Astrocyte of the cerebellum (primary cell): ENCODE measurements around the gene ZSWIM2.
"Not testable (repeated sequence)": the region's sequence is repeated elsewhere in the genome, so short reads cannot be mapped to it uniquely, and the experiment has no call there.

Source experiments
- DNase-seq: peaks from one replicate; pipeline ENCODE4 v3.0.0-alpha.2; 2011; ENCODE audit warnings: low read depth
- H3K4me3 ChIP-seq: 2 replicates; pipeline ENCODE4 v1.5.1; 2011; ENCODE audit warnings: mild to moderate bottlenecking, low read depth, low read length, moderate library complexity
- in situ Hi-C: cut with HindIII; loops from 2 replicates; pipeline ENCODE4 v1.10.0; 2017; ENCODE audit warnings: low sequenced_read_pairs
- TF ChIP-seq, protein P1 (sequence below): IDR thresholded peaks from 2 replicates; pipeline ENCODE4 v1.5.1; 2012; ENCODE audit warnings: low read length, low read depth, moderate library complexity, mild to moderate bottlenecking; ENCODE audit errors: missing control alignments

ZSWIM2 gene

DNA sequence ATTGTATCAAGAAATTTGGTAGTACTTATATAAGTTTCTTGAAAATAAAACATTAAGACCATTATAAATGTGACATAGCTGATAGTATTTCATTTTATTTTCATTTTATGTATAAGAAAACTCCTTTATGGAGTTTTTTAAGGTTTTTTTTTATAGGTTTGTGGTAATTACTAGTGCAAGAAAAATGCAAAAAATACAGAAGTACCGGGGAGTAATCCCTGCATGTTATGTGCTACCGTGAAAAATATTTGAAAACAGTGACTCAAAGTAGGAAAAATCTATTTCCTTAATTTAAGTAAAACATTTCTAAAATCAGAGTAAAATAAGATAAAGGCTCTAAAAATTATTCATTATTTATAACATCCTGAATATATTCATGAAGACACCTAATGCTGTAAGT lies 21.6 kb downstream of the ZSWIM2 start:
- in situ Hi-C loops = no loop called here
- H3K4me3 ChIP-seq = no peak overlapping the region
- TF ChIP-seq, protein P1, sequence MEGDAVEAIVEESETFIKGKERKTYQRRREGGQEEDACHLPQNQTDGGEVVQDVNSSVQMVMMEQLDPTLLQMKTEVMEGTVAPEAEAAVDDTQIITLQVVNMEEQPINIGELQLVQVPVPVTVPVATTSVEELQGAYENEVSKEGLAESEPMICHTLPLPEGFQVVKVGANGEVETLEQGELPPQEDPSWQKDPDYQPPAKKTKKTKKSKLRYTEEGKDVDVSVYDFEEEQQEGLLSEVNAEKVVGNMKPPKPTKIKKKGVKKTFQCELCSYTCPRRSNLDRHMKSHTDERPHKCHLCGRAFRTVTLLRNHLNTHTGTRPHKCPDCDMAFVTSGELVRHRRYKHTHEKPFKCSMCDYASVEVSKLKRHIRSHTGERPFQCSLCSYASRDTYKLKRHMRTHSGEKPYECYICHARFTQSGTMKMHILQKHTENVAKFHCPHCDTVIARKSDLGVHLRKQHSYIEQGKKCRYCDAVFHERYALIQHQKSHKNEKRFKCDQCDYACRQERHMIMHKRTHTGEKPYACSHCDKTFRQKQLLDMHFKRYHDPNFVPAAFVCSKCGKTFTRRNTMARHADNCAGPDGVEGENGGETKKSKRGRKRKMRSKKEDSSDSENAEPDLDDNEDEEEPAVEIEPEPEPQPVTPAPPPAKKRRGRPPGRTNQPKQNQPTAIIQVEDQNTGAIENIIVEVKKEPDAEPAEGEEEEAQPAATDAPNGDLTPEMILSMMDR = no peak
- DNase-seq = peak; percentile 15

DNA sequence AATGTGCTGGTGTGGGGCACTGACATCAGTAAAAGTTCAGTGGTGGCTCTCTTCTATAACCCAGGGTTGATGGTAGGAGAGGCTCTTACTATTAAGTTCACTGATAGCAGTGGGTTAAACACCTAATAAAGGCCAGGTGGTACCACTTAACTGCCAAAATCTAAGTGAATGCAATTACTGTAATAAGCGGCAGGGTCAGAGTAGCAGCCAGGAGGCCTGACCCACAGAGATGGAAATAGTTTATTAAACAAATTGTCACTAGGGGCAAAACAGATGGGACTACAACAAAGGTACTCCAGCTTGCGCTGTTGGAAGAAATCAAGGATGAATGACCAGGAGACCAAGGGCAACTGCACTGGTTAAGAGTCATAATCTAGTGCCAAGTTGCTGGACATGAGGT lies 26.6 kb downstream of the ZSWIM2 start:
- in situ Hi-C loops = no loop called here

DNA sequence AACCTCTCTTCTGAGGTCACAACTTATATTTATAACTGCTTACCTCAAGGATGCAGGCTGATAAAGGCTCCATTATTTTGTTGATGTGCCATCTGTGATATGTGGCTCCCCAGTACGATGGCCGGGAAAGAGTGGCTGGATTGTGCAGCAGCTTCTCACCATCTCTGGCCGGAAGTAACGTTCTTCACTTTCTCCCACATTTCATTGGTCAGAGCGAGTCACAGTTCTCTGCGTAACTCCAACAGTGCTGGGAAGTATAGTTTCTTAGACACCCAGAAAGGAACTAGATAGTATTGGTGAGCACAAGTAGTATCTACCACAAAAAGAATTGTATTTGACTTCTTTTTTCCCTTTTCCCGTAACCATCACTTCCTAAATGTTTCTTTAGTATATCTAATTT lies 28.7 kb downstream of the ZSWIM2 start:
- no peak for DNase-seq
- no peak overlapping the region for H3K4me3 ChIP-seq
- TF ChIP-seq, protein P1 = no peak
- in situ Hi-C loops = no loop called here

More for the DNA sequence above, 26.6 kb downstream of the ZSWIM2 start:
- no peak for DNase-seq
- TF ChIP-seq, protein P1 = no peak
- H3K4me3 ChIP-seq = no peak overlapping the region

DNA sequence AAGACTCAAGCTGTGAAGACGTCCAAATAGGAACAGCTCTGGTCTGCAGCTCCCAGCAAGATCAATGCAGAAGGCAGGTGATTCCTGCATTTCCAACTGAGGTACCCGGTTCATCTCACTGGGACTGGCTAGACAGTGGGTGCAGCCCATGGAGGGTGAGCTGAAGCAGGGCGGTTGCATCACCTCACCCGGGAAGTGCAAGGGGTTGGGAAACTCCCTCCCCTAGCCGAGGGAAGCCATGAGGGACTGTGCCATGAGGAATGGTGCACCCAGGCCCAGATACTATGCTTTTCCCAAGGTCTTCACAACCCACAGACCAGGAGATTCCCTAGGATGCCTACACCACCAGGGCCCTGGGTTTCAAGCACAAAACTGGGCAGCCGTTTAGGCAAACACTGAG lies 37.2 kb downstream of the ZSWIM2 start:
- H3K4me3 ChIP-seq, in situ Hi-C loops, DNase-seq: not testable (repeated sequence)

DNA sequence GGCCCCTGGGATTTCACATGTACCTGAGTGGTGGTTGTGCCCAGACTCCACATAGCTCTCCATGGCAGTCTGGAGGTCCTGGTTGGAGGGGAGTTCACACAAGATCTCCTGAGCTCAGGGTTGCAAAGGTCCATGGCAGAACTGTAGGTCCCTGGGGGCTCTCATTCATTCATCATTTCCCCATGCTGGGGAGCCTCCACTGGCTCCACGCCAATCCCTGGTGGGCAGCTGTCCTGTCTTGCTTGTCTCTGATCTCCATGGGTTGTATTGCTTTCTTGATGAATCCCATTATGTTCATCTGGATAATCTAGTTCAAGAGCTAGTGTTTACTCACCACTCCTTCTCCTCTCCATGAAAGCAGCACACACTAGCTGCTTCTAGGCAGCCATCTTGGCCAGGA lies 42.4 kb downstream of the ZSWIM2 start:
- no peak for DNase-seq
- TF ChIP-seq, protein P1 = no peak
- in situ Hi-C loops = no loop called here
- H3K4me3 ChIP-seq = no peak overlapping the region

DNA sequence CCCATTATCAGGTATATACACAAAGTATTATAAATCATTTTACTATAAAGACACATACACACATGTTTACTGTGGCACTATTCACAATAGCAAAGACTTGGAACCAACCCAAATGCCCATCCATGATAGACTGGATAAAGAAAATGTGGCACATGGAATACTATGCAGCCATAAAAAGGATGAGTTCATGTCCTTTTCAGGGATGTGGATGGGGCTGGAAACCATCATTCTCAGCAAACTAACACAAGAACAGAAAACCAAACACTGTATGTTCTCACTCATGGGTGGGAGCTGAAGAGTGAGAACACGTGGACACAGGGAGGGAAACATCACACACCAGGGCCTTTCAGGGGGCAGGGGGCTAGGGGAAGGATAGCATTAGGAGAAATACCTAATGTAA lies 50.4 kb downstream of the ZSWIM2 start:
- in situ Hi-C loops, DNase-seq, H3K4me3 ChIP-seq: not testable (repeated sequence)

DNA sequence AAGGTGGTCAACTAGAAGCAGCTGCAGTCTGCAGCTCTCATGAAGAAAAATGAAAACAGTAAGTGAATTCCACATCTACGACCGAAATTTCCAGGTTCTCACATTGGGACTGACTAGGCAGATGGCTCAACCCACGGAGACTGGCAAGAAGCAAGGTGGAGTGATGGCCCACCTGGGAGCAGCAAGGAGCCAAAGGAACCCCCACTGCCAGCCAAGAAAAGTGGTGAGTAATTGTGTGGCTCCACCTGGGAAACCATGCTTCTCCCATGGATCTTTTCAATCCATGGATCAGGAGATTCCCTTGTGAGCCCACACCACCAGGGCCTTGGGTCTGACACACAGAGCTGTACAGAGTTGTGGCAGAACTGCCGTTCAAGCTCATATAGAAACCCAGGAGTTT lies 64.0 kb downstream of the ZSWIM2 start:
- no peak overlapping the region for H3K4me3 ChIP-seq
- TF ChIP-seq, protein P1 = no peak
- DNase-seq = no peak
- in situ Hi-C loops = no loop called here

DNA sequence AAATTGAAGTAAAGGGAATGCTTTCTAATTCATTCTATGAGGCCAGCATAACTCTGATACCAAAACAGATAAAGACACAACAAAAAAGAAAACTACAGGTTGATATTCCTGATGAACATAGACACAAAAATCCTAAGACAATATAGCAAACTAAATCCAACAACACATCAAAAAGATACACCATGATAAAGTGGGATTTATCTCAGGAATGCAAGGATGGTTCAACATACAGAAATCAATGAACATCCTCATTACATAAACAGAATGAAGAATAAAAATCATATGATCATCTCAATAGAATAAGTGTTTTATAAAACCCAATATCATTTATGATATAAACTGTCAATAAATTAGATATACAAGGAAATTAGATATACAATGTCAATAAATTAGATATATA lies 65.7 kb downstream of the ZSWIM2 start:
- in situ Hi-C loops = no loop called here
- DNase-seq = no peak
- TF ChIP-seq, protein P1 = no peak
- H3K4me3 ChIP-seq = no peak overlapping the region
